Heart right ventricle (tissue), 16 donors: ENCODE data around the gene ADAMTS17. TPM values are rescaled to one million over a fixed set of nuclear protein-coding genes. Genes with fewer than 3 reads are reported as not detected.

Experiments
- ATAC-seq, 8 donors: fragments of 200-7000 bp; cut with Tn5 transposase; one replicate each; pipeline ENCODE4 v1.9.1; 2020; ENCODE audit warnings: mild to moderate bottlenecking in 8 of 8, moderate library complexity in 8 of 8, moderate number of reproducible peaks in 1 of 8
- DNase-seq, 2 donors: peaks; one replicate each; pipeline ENCODE4 v3.0.0-alpha.2; 2020
- H3K27ac ChIP-seq, 10 donors: fragments of 200-600 bp; sonication (generic) in 2 of 10; one replicate each; pipeline versions ENCODE4 v1.5.0 to v1.8.0; 2020 to 2022; ENCODE audit warnings: mild to moderate bottlenecking in 3 of 10
- H3K27me3 ChIP-seq, 7 donors: fragments of 200-600 bp; one replicate each; pipeline ENCODE4 v1.8.0; 2021 to 2022; ENCODE audit warnings: mild to moderate bottlenecking in 2 of 7
- H3K36me3 ChIP-seq, 9 donors: fragments of 200-600 bp; sonication (generic) in 1 of 9; one replicate each; pipeline versions ENCODE4 v1.5.0 to v1.8.0; 2020 to 2022; ENCODE audit warnings: mild to moderate bottlenecking in 2 of 9
- H3K4me1 ChIP-seq, 9 donors: fragments of 200-600 bp; sonication (generic) in 1 of 9; one replicate each; pipeline versions ENCODE4 v1.5.0 to v1.8.0; 2020 to 2022; ENCODE audit warnings: mild to moderate bottlenecking in 4 of 9
- H3K4me3 ChIP-seq, 10 donors: fragments of 200-600 bp; sonication (generic) in 2 of 10; one replicate each; pipeline versions ENCODE4 v1.5.0 to v1.8.0; 2020 to 2022; ENCODE audit warnings: mild to moderate bottlenecking in 7 of 10, moderate library complexity in 2 of 10
- H3K9me3 ChIP-seq, 11 donors: fragments of 200-600 bp in 10 of 11; sonication (generic) in 2 of 11; one replicate each; pipeline versions ENCODE4 v1.5.0 to v1.8.0; 2013 to 2022; ENCODE audit warnings: mild to moderate bottlenecking in 2 of 11, control low read depth in 1 of 11, moderate library complexity in 1 of 11
- CTCF ChIP-seq, 9 donors: fragments of 200-600 bp; sonication (generic) in 2 of 9; IDR thresholded peaks; one replicate each; pipeline versions ENCODE4 v1.5.0 to v1.8.0; 2021 to 2022; ENCODE audit warnings: antibody characterized with exemption in 9 of 9, mild to moderate bottlenecking in 5 of 9, moderate library complexity in 1 of 9
- WGBS, 2 donors: extraction: QIAGEN DNeasy Blood & Tissue Kit; methylation state at CpG; one replicate each; pipeline ENCODE4 v1.1.7; 2013; ENCODE audit warnings: inconsistent platforms in 1 of 2; 5-methylcytosine and 5-hydroxymethylcytosine counted together
- intact Hi-C, 10 donors: fragments of 100-400 bp; cut with DNase I; formaldehyde crosslinking; loops; one replicate each; pipeline versions ENCODE4 v1.11.1 to v1.14.2; 2022
- polyA plus RNA-seq, 2 donors: library from polyadenylated mRNA; stranded (reverse); fragments of 200-250 nt; gene quantifications; one replicate each; pipeline ENCODE4 v1.2.3, GENCODE V29; 2013
- total RNA-seq, 10 donors: library from RNA; stranded (reverse); fragmentation: NEBNext Ultra II Directional in 3 of 10; extraction: Animal tissue kit (Norgen Biotek cat#: 25700) in 3 of 10; gene quantifications; one replicate each; pipeline versions ENCODE4 v1.2.1 to v1.2.4, GENCODE V29; 2021 to 2023
- donor health status: Arrhythmogenic right ventricular cardiomyopathy.
- donor health status: ischemic (EF 13 %, LVEDD 7.1; RV severe dilation, severe dysfunction).
- donor health status: healthy with polysubstance abuse.
- donor health status: DM: no; HTN: yes; CAD: no.
- donor health status: DM: no; HTN: no; CAD: no.
- donor health status: ischemic (EF 25% LVEDD 6.9; RV normal size, moderate dysfunction).
- donor health status: ischemic (EF 25% LVEDD 5.7; RV mildly dilated, moderate dysfunction).
- donor health status: healthy.
- donor health status: DM: yes; HTN: yes; CAD: no.
- donor health status: Ischemic cardiomyopathy.
- donor health status: ischemic (EF 35%, LVEDD 5.7; RV mildly dilated, moderate dysfunction).
- donor health status: nonischemic (EF 11% LVEDD 7.7; RV severe dilation, severe dysfunction).
- donor health status: DM: yes; HTN: yes; CAD: no.
- donor health status: PGD.
- donor health status: ischemic (EF 29% LVEDD 5.4; RV normal size, mild dysfunction).
- donor health status: nonischemic (EF 23%, LVEDD 6.1; RV moderate dilation, normal function).

ADAMTS17 gene
- total and polyA plus RNA-seq, 12 donors = 0.47 to 5.0 (median 1.2) TPM

GRCh38 chr15:99956820-99957641 is 384.7 kb downstream of the ADAMTS17 start:
- no peak overlapping the region for H3K27ac ChIP-seq
- H3K9me3 ChIP-seq = no peaks in the 10 kb centered on the region
- H3K4me1 ChIP-seq = no peaks in the 10 kb centered on the region
- no peak for DNase-seq
- no peak overlapping the region for H3K4me3 ChIP-seq
- H3K27me3 ChIP-seq = peaks cover 0 to 20% (median 4%) of the 10 kb centered on the region in 7 donors
- no peaks in the 10 kb centered on the region for H3K36me3 ChIP-seq
- intact Hi-C loops = no loop called here
- TF ChIP-seq CTCF (IDR thresholded peaks at IDR 0.05) = no peak
- WGBS, 2 donors = 93 to 96% methylated on average over 19 of the region's 19 CpGs
- ATAC-seq = no peak

DNA sequence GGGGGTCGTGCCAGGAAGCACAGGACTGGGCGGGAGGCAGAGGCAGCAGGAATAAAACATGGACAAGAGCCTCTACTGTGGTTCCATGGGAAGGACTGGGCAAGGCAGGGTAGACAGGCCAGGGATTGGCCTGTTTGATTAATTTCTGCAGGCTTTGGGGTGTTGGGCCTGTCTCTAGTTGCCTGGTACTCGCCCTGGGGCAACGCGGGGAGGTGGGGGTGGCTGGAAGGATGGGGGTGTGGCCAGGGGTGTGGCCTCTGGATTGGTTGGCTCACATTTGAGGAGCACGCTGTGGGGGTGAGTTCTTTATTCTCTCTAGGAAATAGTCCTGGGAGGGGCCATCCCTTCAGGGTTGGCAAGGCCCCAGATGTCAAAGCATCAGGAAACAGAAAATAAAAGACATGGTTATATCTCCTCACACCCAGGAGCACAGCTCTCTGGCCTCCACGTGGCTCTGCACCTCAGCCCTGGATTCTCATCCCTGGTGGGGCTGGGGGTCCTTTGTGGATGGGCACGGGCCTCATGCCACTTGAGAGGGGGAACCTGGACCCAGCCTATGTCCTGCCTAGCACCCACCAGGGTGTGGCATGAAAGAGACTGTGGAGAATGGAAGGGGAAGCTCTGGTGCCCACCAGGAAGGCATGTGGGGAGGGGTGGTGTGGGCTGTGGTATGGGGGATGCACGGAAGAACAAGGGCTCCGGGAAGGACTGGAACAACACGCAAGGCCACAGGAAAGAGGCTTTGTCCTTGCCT is 385.6 kb downstream of the ADAMTS17 start:
- Histone ChIP-seq H3K36me3 (no peaks in the 10 kb centered on the region), H3K27ac (no peak overlapping the region), H3K4me3 (no peak overlapping the region), H3K9me3 (no peaks in the 10 kb centered on the region), H3K4me1 (no peaks in the 10 kb centered on the region), H3K27me3 (peaks cover 0 to 20% (median 4%) of the 10 kb centered on the region in 7 donors)
- no peak for DNase-seq
- TF ChIP-seq CTCF (IDR thresholded peaks at IDR 0.05) = no peak
- peak in 2 of 8 donors; percentile 35 to 37 for ATAC-seq
- 69 to 75% methylated on average over 11 of the region's 11 CpGs for WGBS, 2 donors
- intact Hi-C loops = no loop called here

DNA sequence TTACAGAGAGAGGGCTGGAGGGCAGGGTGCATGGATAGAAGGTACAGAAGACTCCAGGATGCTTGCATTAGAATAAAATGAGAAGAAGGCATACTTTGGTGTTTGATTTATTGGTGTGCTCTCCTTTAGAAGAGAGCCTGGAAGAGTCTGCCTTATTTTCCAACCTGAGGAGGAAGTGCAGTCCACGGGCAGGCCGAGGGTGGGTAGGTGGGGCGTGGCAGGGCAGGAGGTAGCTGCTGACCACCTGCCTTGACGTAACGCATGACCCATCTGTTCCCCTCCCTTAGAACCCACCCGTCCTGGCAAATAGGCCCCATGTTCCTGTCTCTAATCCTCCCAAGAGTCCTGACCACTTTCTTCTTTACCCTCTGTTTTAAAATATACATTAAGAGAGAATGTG is 386.2 kb downstream of the ADAMTS17 start:
- 91 to 95% methylated on average over 6 of the region's 6 CpGs for whole genome bisulfite sequencing, 2 donors
- Histone ChIP-seq H3K36me3 (no peaks in the 10 kb centered on the region), H3K27me3 (peaks cover 0 to 15% (median 4%) of the 10 kb centered on the region in 7 donors), H3K27ac (no peak overlapping the region), H3K4me3 (no peak overlapping the region), H3K9me3 (no peaks in the 10 kb centered on the region), H3K4me1 (no peaks in the 10 kb centered on the region)
- ATAC-seq (no peak), DNase-seq (no peak)
- intact Hi-C loops = no loop called here
- no peak for TF ChIP-seq CTCF (IDR thresholded peaks at IDR 0.05)

GRCh38 chr15:99955181-99955525 is 386.6 kb downstream of the ADAMTS17 start:
- DNase-seq (no peak), ATAC-seq (no peak)
- 93 to 95% methylated on average over 1 of the region's 1 CpG for WGBS, 2 donors
- no peak for TF ChIP-seq CTCF (IDR thresholded peaks at IDR 0.05)
- H3K36me3 ChIP-seq = no peaks in the 10 kb centered on the region
- no peak overlapping the region for H3K4me3 ChIP-seq
- no peaks in the 10 kb centered on the region for H3K4me1 ChIP-seq
- H3K9me3 ChIP-seq = peaks cover 0 to 4% (median 0%) of the 10 kb centered on the region in 11 donors
- H3K27me3 ChIP-seq = peaks cover 0 to 12% (median 4%) of the 10 kb centered on the region in 7 donors
- H3K27ac ChIP-seq = no peak overlapping the region
- intact Hi-C loops = no loop called here
